HG02973 (cell line): Measurements from ENCODE around the gene KCNQ4.

Experiments
- ATAC-seq: cut with Tn5 transposase; IDR thresholded peaks from one replicate; pipeline ENCODE4 v1.9.1; 2021; ENCODE audit warnings: moderate library complexity; ENCODE audit not compliant: unreplicated experiment

Gene KCNQ4

DNA sequence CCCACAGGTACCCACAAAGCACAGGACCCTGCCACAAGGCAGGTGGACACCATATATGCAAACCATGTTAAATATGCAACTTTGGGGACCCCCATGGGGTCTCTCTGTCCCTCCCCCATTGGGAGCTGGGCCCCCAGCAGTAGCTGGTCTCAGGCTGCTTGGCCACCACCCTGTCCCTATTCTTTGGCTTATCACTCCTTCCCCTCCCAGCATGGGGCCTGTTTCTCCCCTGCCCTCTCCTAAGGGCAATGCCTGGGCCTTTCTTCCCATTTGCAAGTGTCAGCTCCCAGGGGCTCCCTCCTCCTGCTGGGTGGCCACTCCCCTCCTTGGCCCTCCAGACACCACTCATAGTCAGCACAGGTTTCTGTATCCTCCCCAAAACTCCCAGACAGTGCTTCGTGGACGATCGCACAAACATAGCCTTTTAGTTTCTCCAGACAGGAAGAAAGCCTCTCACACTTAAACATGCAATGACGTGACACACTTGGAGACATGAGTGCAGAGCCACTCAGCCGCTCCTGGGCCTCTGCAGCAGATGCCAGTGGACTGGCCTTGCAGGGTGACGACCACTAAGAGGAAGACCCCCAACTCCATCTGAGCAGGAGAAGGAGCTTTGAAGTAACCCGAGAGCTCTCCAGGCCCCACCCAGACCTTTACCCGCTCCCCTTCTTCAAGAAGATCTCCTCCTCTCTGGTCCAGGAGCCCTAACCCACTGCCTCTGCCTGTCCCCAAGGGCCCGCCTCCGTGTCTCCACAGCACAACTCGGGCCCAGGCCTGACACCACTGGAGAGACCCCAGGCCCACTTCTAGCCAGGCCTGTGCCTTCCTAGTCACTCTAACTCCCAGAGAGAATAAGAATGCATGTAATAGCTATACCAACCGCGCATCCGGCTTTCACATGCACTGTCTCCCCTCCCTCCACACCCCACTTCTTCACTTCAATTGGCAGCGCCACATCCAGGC is 55.7 kb downstream of the KCNQ4 start:
- ATAC-seq: no peak

DNA sequence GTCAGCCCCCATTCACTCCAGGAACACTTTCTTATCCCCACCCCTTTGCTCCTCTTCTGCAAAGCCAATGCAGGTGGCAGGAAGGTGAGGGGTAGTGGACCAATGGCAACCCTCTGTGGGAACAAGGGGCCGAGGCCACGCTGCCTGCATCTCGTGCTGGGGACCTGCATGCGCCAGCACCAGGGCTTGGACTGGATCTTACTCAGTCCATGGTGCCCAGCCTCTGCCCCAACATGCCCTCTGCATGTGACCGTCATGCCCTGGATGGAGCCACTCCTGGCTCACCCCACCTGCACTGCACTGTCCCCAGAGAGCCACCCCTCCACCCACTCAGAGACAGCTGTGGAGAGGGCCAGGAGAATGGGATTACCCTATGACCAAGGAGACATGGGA is 56.4 kb downstream of the KCNQ4 start:
- ATAC-seq: no peak

DNA sequence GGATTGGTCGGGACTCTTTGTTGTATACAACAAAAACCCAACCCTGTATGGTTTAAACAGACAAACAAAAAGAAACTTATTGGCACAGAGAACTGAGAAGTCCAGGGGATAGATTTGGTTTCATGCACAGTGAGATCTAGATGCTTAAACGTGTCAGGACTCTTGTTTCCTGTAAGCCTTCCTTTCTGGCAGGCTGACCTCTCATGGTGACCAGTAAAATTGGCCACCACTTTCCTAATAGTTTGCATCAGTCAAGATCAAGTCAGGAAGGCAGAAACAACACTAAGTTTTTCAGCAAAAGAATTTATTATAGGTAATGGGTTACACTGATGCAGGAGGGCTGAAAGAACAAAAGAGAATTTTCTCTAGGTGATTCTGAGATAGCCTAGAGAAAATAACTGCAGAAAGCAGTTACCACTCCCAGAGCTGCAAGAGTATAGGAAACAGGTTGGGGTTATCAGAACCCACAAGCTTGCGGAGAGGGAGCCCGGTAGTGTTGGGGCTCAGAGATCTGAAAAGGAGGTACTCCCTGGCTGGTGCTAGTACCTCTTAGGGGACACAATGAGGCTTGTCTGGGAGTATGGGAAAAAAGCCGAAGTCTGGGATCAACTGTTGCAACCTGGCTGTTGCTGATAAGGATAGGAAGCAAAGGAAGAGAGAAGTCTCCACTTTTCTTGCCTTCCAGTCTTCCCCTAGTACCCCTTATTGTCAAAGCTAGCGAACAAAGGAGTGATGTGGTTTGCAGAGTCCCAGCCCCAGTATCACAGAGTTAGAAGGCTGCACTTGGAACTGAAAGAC is 57.1 kb downstream of the KCNQ4 start:
- no peak for ATAC-seq

DNA sequence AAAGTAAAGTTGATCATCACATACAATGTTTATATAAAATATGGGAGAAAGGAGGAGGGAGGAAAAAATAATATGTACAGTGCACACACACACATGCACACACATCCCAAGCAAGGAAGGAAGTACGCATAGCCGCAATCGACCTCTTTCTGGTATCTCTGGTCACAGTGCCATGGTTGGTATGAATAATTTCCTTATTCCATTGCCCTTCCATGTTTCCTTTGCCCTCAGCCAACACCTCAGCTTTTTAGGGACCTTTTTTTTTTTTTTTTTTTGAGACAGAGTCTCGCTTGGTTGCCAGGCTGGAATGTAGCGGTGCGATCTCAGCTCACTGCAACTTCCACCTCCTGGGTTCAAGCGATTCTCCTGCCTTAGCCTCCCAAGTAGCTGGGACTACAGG is 58.0 kb downstream of the KCNQ4 start:
- no peak for ATAC-seq

DNA sequence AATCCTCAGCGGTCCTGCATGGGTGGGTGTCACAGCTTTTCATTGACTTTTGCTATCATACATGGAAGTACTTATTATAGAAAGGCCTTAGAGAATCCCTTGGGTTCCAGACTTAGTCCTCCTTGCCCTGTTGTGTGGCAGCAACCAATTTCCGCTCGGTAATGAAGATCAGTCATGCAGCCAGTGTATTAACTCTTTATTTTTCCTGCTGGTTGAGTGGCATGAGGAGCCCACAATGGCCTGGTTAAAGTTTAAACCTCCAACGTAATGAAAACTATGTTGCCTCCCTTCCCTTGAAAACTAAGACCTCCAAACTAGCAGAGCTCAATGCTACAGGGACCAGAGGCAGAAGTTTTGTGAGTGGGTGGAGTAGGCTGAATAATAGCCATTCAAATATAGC is 58.6 kb downstream of the KCNQ4 start:
- ATAC-seq: no peak

DNA sequence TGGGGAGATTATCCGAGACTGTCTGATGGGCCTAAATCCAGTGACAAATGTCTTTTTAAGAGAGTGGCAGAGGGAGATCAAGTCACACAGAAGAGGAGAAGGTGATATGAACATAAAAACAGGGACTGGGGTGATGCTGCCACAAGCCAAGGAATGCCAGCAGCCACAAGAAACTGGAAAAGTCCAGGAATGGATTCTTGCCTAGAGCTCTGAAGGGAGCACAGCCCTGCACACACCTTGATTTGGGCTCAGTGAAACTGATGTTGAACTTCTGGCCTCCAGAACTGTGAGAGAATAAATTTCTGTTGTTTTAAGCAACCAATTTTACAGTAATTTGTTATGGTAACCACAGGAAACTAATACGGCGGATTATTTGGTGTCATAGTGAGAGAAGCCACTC is 59.1 kb downstream of the KCNQ4 start:
- ATAC-seq: no peak

DNA sequence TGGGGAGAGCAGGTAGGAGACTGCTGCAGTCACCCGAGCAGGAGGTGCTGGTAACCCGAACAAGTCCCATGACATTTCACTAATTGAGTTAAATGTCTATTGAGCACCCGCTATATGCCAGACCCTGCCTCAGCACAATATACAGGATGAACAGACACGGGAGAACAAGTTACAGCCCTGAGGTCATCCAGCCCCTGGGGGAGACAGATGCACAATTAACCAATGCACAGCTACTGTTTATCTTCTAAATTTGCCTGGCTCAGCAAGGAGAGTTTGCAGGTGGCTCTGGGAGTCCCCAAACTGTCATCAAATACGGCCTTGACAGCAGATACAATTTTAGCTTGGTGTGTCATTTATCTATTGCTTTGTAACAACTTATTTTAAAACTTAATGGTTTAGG is 60.5 kb downstream of the KCNQ4 start:
- no peak for ATAC-seq

DNA sequence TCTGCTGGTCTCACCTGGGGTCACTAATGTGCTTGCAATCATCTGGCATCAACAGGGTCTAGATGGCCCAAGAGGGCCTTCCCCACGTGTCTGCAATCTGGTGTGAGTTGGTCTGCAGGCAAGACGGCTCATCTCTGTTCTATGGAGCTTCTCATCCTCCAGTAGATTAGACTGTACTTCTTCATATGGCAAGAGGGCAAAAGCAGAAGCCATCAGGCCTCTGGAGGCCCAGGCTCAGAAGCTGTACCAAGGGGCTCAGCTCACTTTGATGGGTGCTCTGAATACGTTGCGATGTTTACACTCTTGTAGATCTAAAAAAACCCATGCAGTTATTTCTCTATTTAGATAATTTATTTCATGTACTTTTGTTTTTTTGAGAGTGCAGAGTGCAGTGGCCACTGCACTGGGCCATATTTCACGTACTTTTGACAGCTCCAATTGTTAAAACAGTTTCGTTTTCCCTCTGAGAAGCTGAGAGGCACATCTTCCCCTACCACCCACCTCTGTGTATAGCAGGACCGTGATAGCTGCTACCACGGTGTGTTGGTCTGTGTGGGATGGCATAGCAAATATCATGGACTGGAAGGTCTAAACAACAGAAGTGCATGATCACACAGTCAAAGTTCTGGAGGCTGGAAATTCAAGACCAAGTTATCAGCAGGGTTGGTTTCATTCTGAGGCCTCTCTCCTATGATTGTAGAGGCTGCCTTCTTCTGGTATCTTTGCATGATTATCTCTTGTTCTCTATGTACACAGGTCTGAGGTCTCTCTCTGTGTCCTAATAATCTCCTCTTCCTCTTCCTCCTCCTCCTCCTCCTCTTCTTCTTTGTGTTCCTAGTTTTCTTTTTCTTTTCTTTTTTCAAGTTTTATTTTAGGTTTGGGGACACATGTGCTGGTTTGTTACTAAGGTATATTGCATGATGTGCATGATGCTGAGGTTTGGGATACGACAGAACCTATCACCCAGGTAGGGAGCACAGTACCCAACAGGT is 61.6 kb downstream of the KCNQ4 start:
- no peak for ATAC-seq

DNA sequence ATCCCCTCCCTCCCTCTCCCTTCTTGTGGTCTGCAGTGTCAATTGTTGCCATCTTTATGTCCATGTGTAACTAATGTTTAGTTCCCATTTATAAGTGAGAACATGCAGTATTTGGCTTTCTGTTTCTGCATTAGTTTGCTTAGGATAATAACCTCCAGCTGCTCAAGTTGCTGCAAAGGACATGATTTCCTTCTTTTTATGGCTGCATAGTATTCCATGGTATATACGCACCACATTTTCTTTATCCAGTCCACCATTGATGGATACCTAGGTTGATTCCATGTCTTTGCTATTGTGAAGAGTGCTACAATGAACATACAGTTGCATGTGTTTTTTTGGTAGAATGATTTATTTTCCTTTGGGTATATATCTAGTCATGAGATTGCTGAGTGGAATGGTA is 62.3 kb downstream of the KCNQ4 start:
- no peak for ATAC-seq

DNA sequence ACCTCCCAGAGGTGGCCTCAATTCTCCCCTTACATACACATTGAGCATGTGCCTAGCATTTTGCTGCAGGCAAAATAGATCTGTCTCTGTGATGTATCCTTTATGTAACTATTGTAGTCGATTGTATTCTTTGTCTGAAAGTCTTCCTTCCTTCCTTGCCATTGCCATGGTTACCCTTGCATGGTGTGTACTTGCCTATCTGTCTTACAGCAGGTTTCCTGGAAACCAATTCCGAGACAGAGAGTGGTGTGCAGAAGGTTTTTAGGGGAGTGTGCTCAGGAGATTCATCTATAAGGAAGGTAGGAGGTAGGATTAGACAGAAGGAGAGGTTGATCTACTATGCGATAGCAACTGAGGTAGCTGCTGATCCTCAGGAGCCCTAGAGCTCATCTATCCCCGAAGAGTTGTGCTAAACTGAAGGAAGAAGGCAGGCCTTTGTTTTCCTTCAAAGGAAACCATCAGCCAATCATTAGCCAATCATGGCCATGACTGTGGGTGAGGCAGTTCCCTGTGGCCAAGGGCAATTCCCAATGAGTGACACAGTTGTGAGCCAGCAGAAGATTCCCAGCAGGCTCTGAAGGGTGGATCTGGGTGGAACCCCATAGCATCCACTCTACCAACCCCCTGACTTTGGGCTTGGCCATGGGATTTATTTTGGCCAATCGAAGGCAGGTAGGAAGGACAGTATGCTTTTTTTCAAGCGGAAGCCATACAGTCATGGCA is 63.6 kb downstream of the KCNQ4 start:
- ATAC-seq: no peak

DNA sequence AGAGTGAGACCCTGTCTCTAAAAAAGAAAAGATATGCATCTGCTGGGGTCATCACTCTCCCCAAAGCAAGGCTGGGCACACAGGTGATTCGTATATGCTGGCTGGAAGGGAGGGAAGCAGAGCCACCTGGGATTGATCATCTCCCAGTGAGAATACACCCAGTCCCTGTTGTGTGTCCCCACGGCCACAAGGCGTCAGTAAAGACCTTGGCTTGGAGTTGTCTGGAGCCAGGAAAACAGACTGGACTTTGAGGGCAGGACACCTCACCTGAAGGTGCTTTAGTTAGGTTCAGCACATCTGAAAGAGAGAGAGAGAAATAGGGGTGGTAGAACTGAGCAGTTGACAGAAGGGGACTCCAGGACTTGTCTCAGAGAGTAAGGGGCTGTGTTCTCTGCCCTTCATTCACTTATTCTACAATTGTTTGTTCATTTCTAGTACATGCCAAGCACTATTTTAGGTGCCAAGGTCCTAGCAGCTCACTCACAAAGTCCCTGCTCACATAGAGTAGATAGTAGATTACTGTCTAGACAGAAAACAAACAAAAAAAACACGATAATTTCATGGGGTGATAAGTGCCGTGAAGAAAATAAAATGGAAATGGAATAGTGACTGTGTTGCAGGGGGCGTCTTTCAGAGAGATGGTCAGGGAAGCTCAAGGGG is 65.1 kb downstream of the KCNQ4 start:
- no peak for ATAC-seq

DNA sequence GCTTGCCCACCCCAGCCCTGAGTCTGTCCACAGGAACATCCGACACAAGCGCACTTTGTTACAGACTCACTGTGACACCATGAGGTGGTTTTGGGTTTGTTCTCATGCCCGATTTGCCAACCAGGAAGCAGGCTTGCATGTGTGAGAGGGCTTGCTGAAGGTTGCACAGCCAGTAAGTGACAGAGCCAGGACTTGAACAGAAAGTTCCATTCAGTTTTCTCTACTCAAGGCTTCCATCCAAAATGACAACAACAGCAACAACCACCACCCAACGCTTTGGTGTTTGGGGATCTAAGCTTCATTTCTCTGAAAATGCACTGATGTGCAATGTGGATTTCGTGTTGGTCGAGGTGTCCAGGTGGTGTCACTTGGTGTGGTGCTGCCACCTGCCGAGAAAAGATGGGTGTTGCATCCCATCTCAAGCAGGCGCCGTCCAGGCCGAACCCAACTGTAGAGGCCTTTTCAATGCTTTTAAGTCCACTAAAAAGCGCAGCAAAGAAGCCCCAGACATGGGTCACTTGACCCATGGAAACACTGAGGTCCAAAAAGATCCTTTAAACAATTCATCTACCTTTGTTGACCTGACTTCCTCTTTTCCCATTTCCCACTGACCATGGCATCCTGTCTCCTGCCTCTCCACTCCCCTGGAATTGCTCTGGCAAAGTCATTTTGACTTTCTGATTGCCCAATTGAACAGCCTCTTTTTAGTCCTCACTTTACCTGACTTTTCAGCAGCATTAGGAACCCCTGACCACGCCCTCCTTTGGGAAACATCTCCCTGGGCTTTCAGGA is 66.4 kb downstream of the KCNQ4 start:
- ATAC-seq: no peak

DNA sequence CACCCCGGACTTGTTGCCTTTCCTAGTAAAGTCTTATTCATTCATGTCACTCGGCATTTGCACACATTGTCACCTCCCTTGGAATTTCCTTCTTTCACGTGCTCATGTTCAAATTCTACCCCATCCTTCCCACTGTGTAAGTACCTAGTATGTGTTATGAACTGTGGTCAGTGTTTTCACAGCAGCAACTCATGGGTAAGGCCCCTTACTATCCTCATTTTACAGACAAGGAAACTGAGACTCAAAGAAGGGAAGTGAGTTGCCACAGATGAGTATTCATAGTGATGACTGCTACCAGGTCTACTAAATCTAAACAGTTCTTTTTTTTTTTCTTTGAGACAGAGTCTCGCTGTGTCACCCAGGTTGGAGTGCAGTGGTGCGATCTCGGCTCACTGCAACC is 68.1 kb downstream of the KCNQ4 start:
- ATAC-seq: peak; percentile 54

DNA sequence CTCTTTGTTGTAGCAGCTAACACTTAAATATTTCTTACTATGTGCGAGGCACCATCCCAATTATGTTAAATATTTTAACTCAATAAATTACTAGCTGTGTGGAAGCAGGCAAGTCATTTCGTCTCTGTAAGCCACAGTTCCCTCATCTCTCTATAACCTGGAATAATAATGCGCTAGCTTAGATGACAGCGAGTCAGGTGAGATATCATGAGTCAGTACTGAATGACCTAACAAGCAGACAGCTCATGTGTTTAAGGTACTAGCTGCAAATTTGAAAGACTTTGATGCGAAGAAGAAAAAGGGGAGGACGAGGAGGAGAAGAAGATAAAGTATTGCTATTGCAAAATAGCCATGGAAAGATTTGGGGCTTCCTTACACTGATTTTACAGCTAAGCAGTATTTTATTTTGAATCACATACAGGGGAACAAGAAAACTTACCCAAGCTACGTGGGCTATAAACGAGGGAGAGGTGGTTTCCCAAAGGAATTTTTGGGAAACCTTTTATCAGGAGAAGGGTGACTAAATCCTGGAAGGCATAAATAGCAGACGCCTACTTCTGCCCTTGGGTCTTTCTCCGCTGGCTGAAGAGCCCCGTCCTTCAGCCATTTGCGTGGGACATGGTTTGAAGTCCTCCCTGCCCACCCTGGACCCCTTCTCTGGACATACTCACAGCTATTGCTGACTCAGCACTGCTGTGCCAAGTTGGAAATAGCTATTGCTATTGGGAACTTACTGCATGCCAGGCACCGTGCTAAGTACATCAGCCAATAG is 69.7 kb downstream of the KCNQ4 start:
- no peak for ATAC-seq

DNA sequence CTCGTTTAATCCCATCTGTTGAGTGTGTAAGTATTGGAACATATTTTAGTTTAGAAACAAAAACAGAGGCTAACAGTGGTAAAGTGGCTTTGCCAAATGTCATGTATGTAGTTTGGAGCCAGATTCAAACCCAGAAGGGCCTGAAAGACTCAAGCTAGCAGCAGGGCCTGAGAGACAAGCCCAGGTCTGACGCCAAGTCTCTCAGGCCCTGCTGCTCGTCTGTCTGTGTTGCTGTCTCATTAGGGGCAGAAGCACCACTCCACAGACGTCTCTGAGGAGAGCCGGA is 70.2 kb downstream of the KCNQ4 start:
- no peak for ATAC-seq

DNA sequence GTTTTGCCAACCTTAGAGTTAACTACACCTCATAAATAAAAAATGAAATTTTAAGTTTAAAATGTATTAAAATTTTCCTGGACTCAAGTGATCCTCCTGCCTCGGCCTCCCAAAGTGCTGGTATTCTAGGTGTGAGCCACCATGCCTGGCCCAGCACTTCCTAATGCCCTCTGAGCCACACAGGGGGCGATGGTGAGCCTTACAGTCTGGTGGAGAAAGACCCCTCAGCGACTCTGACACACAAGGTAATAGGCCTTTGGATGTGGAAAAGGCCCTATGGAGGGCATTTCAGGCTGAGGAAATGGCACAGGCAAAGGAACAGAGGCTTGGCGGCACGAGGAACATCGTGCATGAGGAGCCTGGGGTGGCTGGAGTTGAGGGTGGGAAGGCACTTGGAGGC is 71.9 kb downstream of the KCNQ4 start:
- ATAC-seq: no peak

DNA sequence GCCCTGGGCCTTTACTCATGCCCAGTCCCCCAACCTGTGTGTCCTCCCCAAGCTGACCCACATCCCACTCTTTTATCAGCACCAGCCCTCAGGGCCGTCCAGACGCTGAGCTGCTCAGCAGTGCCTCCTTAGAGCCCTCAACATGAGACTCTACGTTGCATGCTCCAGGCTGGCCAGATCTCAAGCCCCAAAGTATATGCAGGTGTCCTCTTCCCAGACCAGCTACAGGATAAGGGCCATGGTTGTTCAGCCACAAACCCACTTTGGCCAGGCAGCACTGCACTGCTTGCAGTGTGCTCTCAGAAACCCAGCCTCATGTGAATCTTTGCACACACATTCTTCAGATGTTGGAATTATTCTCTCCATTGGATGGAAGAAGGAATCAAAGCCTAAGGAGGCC is 72.5 kb downstream of the KCNQ4 start:
- no peak for ATAC-seq

DNA sequence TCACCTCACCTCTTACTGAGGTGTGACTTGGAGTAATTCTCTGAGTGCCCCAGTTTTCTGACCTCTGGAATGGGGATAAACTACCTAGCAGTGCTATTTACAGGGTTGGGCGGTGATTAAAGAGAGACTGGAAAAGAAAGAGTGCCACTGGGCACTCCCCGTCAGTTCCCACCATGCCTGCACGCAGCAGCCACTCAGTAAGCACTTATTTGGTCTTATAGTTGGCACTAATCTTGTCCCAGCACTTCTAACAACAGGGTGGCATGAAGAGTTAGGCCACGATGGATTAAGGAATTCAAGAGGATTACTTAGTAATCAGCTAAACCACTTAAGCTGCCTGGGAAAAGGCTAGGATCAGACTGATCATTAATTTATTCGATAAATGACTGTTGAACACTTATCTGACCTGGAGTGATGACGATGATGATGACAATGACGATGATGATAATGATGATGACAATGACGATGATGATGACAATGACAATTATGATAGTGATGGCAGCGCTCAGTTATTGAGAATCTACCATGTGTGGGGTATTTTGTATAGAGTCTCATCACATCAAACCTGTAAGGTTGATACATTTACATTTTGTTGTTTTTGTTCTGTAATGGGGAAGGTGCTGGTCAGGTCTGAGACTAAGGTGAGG is 73.2 kb downstream of the KCNQ4 start:
- ATAC-seq: no peak
